Neuronal stem cell (in vitro differentiated cells): ENCODE measurements around the gene CCL5.

ENCODE experiments used
- DNase-seq: peaks from one replicate; pipeline ENCODE4 v3.0.0-alpha.2; 2013; ENCODE audit warnings: low spot score
- H2AFZ ChIP-seq: one replicate; pipeline ENCODE4 v1.6.1; 2013; ENCODE audit warnings: mild to moderate bottlenecking, low read length, inconsistent platforms
- H2AK5ac ChIP-seq: 2 replicates; pipeline ENCODE4 v1.6.1; 2013; ENCODE audit warnings: low read depth, mild to moderate bottlenecking, inconsistent platforms, low read length, moderate library complexity, mixed read lengths
- H2BK120ac ChIP-seq: 2 replicates; pipeline ENCODE4 v1.6.1; 2013; ENCODE audit warnings: low read depth, mild to moderate bottlenecking, inconsistent platforms, low read length, moderate library complexity, mixed read lengths
- H2BK12ac ChIP-seq: one replicate; pipeline ENCODE4 v1.6.1; 2013; ENCODE audit warnings: low read length, inconsistent platforms
- H2BK15ac ChIP-seq: 2 replicates; pipeline ENCODE4 v1.6.1; 2013; ENCODE audit warnings: mild to moderate bottlenecking, low read length, inconsistent platforms, mixed read lengths
- H2BK5ac ChIP-seq: one replicate; pipeline ENCODE4 v1.6.1; 2013; ENCODE audit warnings: inconsistent platforms, mild to moderate bottlenecking, low read length, moderate library complexity
- H3K14ac ChIP-seq: one replicate; pipeline ENCODE4 v1.6.1; 2013; ENCODE audit warnings: low read length, inconsistent platforms
- H3K18ac ChIP-seq: 2 replicates; pipeline ENCODE4 v1.6.1; 2013; ENCODE audit warnings: low read length, inconsistent platforms
- H3K23ac ChIP-seq: 2 replicates; pipeline ENCODE4 v1.6.1; 2013; ENCODE audit warnings: low read depth, mild to moderate bottlenecking, mixed read lengths, low read length, inconsistent platforms; ENCODE audit not compliant: poor library complexity
- H3K27ac ChIP-seq: replicated peaks from 3 replicates; pipeline ENCODE4 v1.5.1; 2013; ENCODE audit warnings: low read length, inconsistent platforms
- H3K27me3 ChIP-seq, 3 experiments: 2 replicates each; pipeline ENCODE4 v1.6.1; 2013; ENCODE audit warnings: low read length in 3 of 3, mild to moderate bottlenecking in 2 of 3, inconsistent platforms in 1 of 3, low read depth in 1 of 3, mixed read lengths in 1 of 3, moderate library complexity in 1 of 3; ENCODE audit not compliant: control insufficient read depth in 3 of 3, insufficient read depth in 3 of 3
- H3K36me3 ChIP-seq, 2 donors: replicated peaks in 1 of 2; 2 replicates each; pipeline ENCODE4 v1.6.1; 2013; ENCODE audit warnings: low read length in 2 of 2; ENCODE audit not compliant: control insufficient read depth in 2 of 2, insufficient read depth in 2 of 2
- H3K4ac ChIP-seq: 2 replicates; pipeline ENCODE4 v1.6.1; 2013; ENCODE audit warnings: inconsistent platforms, mild to moderate bottlenecking, low read length, moderate library complexity
- H3K4me1 ChIP-seq, 2 donors: 1 replicate in 1 of 2; 2 replicates in 1 of 2; pipeline ENCODE4 v1.6.1; 2013; ENCODE audit warnings: low read length in 2 of 2, low read depth in 1 of 2; ENCODE audit not compliant: control insufficient read depth in 2 of 2, insufficient read depth in 1 of 2
- H3K4me2 ChIP-seq: one replicate; pipeline ENCODE4 v1.6.1; 2013; ENCODE audit warnings: mild to moderate bottlenecking, low read length, inconsistent platforms; ENCODE audit not compliant: insufficient read depth, poor library complexity, severe bottlenecking
- H3K4me3 ChIP-seq, 2 donors: 2 replicates each; pipeline ENCODE4 v1.5.1; 2013; ENCODE audit warnings: low read length in 2 of 2, mild to moderate bottlenecking in 2 of 2, inconsistent platforms in 1 of 2, moderate library complexity in 1 of 2
- H3K79me1 ChIP-seq: one replicate; pipeline ENCODE4 v1.6.1; 2013; ENCODE audit warnings: low read depth, mild to moderate bottlenecking, inconsistent platforms, low read length, moderate library complexity
- H3K9ac ChIP-seq: one replicate; pipeline ENCODE4 v1.6.1; 2013; ENCODE audit warnings: mild to moderate bottlenecking, low read depth, low read length, inconsistent platforms; ENCODE audit not compliant: poor library complexity
- H3K9me3 ChIP-seq, 2 donors: replicated peaks in 1 of 2; 2 replicates each; pipeline versions ENCODE3 to v1.6.1; 2013; ENCODE audit warnings: low read length in 2 of 2, mild to moderate bottlenecking in 2 of 2, inconsistent platforms in 1 of 2, low read depth in 1 of 2, mixed read lengths in 1 of 2, moderate library complexity in 1 of 2; ENCODE audit not compliant: control insufficient read depth in 2 of 2, insufficient read depth in 1 of 2
- H4K8ac ChIP-seq: one replicate; pipeline ENCODE4 v1.6.1; 2013; ENCODE audit warnings: low read depth, mild to moderate bottlenecking, inconsistent platforms, low read length, moderate library complexity
- H4K91ac ChIP-seq: one replicate; pipeline ENCODE4 v1.6.1; 2013; ENCODE audit warnings: low read length, low read depth, mild to moderate bottlenecking, inconsistent platforms; ENCODE audit not compliant: poor library complexity
- WGBS, 2 donors: extraction: QIAGEN DNeasy Blood & Tissue Kit; methylation state at CpG; one replicate each; pipeline ENCODE4 v1.1.7; 2013; ENCODE audit warnings: missing lambda C conversion rate in 2 of 2, mixed read lengths in 1 of 2; ENCODE audit not compliant: insufficient read length in 2 of 2, insufficient replicate concordance in 1 of 2; ENCODE audit errors: extremely low coverage in 2 of 2; 5-methylcytosine and 5-hydroxymethylcytosine counted together
- small RNA-seq: library from polyadenylated mRNA; stranded (forward); fragments of <200 nt; extraction: miRNeasy Mini kit (QIAGEN cat#:217004); gene quantifications from one replicate; pipeline ENCODE3, GENCODE V24; 2013; ENCODE audit not compliant: insufficient read depth

CCL5 gene

GRCh38 chr17:35841505-35841904 lies 38.7 kb downstream of the CCL5 start:
- no peak overlapping the region for H2BK120ac ChIP-seq
- H3K4me1 ChIP-seq = no peaks in the 10 kb centered on the region
- H2BK15ac ChIP-seq = no peak overlapping the region
- H3K9ac ChIP-seq = no peak overlapping the region
- no peak overlapping the region for H3K4me3 ChIP-seq
- no peak overlapping the region for H3K23ac ChIP-seq
- no peaks in the 10 kb centered on the region for H3K9me3 ChIP-seq
- no peak overlapping the region for H2BK5ac ChIP-seq
- H2BK12ac ChIP-seq = no peak overlapping the region
- no peak overlapping the region for H2AFZ ChIP-seq
- peaks cover 46 to 99% of the 10 kb centered on the region in 2 donors for H3K36me3 ChIP-seq
- H3K27ac ChIP-seq = no peak overlapping the region
- WGBS, 2 donors = no CpG with 5 or more reads among the region's 4 CpGs
- no peak overlapping the region for H3K4me2 ChIP-seq
- no peaks in the 10 kb centered on the region for H3K27me3 ChIP-seq
- DNase-seq = no peak
- no peak overlapping the region for H4K8ac ChIP-seq
- H2AK5ac ChIP-seq = no peak overlapping the region
- no peak overlapping the region for H3K14ac ChIP-seq
- H3K18ac ChIP-seq = no peak overlapping the region
- no peak overlapping the region for H3K4ac ChIP-seq
- H4K91ac ChIP-seq = no peak overlapping the region
- H3K79me1 ChIP-seq = peaks cover 2% of the 10 kb centered on the region

DNA sequence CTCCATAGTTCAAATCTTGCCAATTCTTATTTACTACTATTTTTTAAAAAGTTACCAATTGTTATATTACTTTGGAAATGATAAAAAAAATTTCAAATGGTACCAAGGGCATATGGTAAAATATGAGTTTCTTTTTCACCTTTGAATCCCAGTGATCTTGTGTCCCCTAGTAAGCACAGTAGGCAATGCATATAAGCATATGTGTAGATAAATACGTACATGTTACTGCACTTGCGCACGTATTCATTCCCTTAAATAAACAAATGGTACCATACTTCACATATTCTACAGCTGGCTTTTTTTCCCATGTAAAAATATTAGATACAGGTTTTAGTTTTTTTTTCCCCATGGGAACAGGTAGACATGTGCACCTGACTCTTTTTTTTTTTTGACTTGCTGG lies 39.1 kb downstream of the CCL5 start:
- no peak overlapping the region for H2AK5ac ChIP-seq
- no peak overlapping the region for H2AFZ ChIP-seq
- no peak overlapping the region for H3K18ac ChIP-seq
- H3K36me3 ChIP-seq = peaks cover 46 to 99% of the 10 kb centered on the region in 2 donors
- H2BK120ac ChIP-seq = no peak overlapping the region
- H3K4me3 ChIP-seq = no peak overlapping the region
- no peak overlapping the region for H2BK5ac ChIP-seq
- H4K8ac ChIP-seq = no peak overlapping the region
- no peak overlapping the region for H2BK12ac ChIP-seq
- no peak overlapping the region for H3K27ac ChIP-seq
- no peaks in the 10 kb centered on the region for H3K4me1 ChIP-seq
- no peak overlapping the region for H3K23ac ChIP-seq
- H3K4me2 ChIP-seq = no peak overlapping the region
- H3K79me1 ChIP-seq = peaks cover 2% of the 10 kb centered on the region
- no peak overlapping the region for H4K91ac ChIP-seq
- no peaks in the 10 kb centered on the region for H3K27me3 ChIP-seq
- WGBS, 2 donors = no CpG with 5 or more reads among the region's 3 CpGs
- H2BK15ac ChIP-seq = no peak overlapping the region
- no peaks in the 10 kb centered on the region for H3K9me3 ChIP-seq
- DNase-seq = no peak
- no peak overlapping the region for H3K9ac ChIP-seq
- H3K4ac ChIP-seq = no peak overlapping the region
- H3K14ac ChIP-seq = no peak overlapping the region

GRCh38 chr17:35825206-35825605 lies 55.0 kb downstream of the CCL5 start:
- Histone ChIP-seq H3K9me3 (peaks cover 0 to 2% of the 10 kb centered on the region in 2 donors), H2AK5ac (no peak overlapping the region), H2BK12ac (no peak overlapping the region), H3K9ac (no peak overlapping the region), H3K14ac (no peak overlapping the region), H3K4me3 (no peak overlapping the region), H3K4ac (no peak overlapping the region), H3K27me3 (no peaks in the 10 kb centered on the region), H4K91ac (no peak overlapping the region), H3K23ac (no peak overlapping the region), H2BK15ac (no peak overlapping the region), H3K27ac (no peak overlapping the region), H4K8ac (no peak overlapping the region), H2BK120ac (no peak overlapping the region), H2AFZ (no peak overlapping the region), H3K4me1 (no peaks in the 10 kb centered on the region), H3K79me1 (no peaks in the 10 kb centered on the region), H2BK5ac (no peak overlapping the region), H3K4me2 (no peak overlapping the region), H3K36me3 (peaks cover 20 to 98% of the 10 kb centered on the region in 2 donors), H3K18ac (no peak overlapping the region)
- no peak for DNase-seq
- WGBS, 2 donors = no CpG with 5 or more reads among the region's 1 CpG

Small RNA genes within 50 kb of the gene (small RNA-seq; reads per million reads assigned to genes)
- gene RF00100 = 226 reads per million, percentile 97 among the genes with 10 or more reads in this experiment
